ENCODE measurements around the gene NECAB2.

NECAB2 gene

GRCh38 chr16:83968891-83969649 is 1.0 kb downstream of the NECAB2 start:
- Histone ChIP-seq H3K9me3 (no peaks in the 10 kb centered on the region), H3K36me3 (peaks cover 4% of the 10 kb centered on the region), H3K27ac (no peak overlapping the region), H3K27me3 (peaks cover 71% of the 10 kb centered on the region), H3K4me3 (ENCODE audit: low read depth in 1 of 2, low read length in 1 of 2) (no peak overlapping the region), H3K4me1 (ENCODE audit: control insufficient read depth in 1 of 2, insufficient read depth in 1 of 2, low read depth in 1 of 2, low read length in 1 of 2) (peaks cover 0 to 4% of the 10 kb centered on the region in 2 experiments)
- TF ChIP-seq CTCF (IDR thresholded peaks at IDR 0.05), result no peak

GRCh38 chr16:83969771-83970429 is 1.9 kb downstream of the NECAB2 start:
- H3K27ac ChIP-seq, result no peak overlapping the region
- no peaks in the 10 kb centered on the region for H3K9me3 ChIP-seq
- no peak for TF ChIP-seq CTCF (IDR thresholded peaks at IDR 0.05)
- peaks cover 77% of the 10 kb centered on the region for H3K27me3 ChIP-seq
- H3K4me1 ChIP-seq (ENCODE audit: control insufficient read depth in 1 of 2, insufficient read depth in 1 of 2, low read depth in 1 of 2, low read length in 1 of 2), result peaks cover 0 to 4% of the 10 kb centered on the region in 2 experiments
- peaks cover 4% of the 10 kb centered on the region for H3K36me3 ChIP-seq
- no peak overlapping the region for H3K4me3 ChIP-seq (ENCODE audit: low read depth in 1 of 2, low read length in 1 of 2)

- TF ChIP-seq CTCF (IDR thresholded peaks at IDR 0.05), result no peak
- H3K27ac ChIP-seq, result no peak overlapping the region
- no peak overlapping the region for H3K4me3 ChIP-seq (ENCODE audit: low read depth in 1 of 2, low read length in 1 of 2)
- H3K36me3 ChIP-seq, result peaks cover 1% of the 10 kb centered on the region
- peaks cover 0 to 4% of the 10 kb centered on the region in 2 experiments for H3K4me1 ChIP-seq (ENCODE audit: control insufficient read depth in 1 of 2, insufficient read depth in 1 of 2, low read depth in 1 of 2, low read length in 1 of 2)
- H3K27me3 ChIP-seq, result peaks cover 80% of the 10 kb centered on the region
- no peaks in the 10 kb centered on the region for H3K9me3 ChIP-seq
Measured at GRCh38 chr16:83970430-83970815, 2.4 kb downstream of the NECAB2 start.

GRCh38 chr16:83971165-83972130 is 3.4 kb downstream of the NECAB2 start:
- no peaks in the 10 kb centered on the region for H3K9me3 ChIP-seq
- no peak for TF ChIP-seq CTCF (IDR thresholded peaks at IDR 0.05)
- H3K27ac ChIP-seq, result no peak overlapping the region
- no peaks in the 10 kb centered on the region for H3K36me3 ChIP-seq
- peaks cover 0 to 4% of the 10 kb centered on the region in 2 experiments for H3K4me1 ChIP-seq (ENCODE audit: control insufficient read depth in 1 of 2, insufficient read depth in 1 of 2, low read depth in 1 of 2, low read length in 1 of 2)
- H3K27me3 ChIP-seq, result peaks cover 88% of the 10 kb centered on the region
- no peak overlapping the region for H3K4me3 ChIP-seq (ENCODE audit: low read depth in 1 of 2, low read length in 1 of 2)

GRCh38 chr16:83972256-83973008 is 4.4 kb downstream of the NECAB2 start:
- Histone ChIP-seq H3K27me3 (peaks cover 81% of the 10 kb centered on the region), H3K4me1 (ENCODE audit: control insufficient read depth in 1 of 2, insufficient read depth in 1 of 2, low read depth in 1 of 2, low read length in 1 of 2) (peaks cover 0 to 4% of the 10 kb centered on the region in 2 experiments), H3K4me3 (ENCODE audit: low read depth in 1 of 2, low read length in 1 of 2) (no peak overlapping the region), H3K9me3 (no peaks in the 10 kb centered on the region), H3K36me3 (no peaks in the 10 kb centered on the region), H3K27ac (no peak overlapping the region)
- no peak for TF ChIP-seq CTCF (IDR thresholded peaks at IDR 0.05)

Measured in neutrophil (primary cell).